ENCODE results near the gene GRM7.

DNA sequence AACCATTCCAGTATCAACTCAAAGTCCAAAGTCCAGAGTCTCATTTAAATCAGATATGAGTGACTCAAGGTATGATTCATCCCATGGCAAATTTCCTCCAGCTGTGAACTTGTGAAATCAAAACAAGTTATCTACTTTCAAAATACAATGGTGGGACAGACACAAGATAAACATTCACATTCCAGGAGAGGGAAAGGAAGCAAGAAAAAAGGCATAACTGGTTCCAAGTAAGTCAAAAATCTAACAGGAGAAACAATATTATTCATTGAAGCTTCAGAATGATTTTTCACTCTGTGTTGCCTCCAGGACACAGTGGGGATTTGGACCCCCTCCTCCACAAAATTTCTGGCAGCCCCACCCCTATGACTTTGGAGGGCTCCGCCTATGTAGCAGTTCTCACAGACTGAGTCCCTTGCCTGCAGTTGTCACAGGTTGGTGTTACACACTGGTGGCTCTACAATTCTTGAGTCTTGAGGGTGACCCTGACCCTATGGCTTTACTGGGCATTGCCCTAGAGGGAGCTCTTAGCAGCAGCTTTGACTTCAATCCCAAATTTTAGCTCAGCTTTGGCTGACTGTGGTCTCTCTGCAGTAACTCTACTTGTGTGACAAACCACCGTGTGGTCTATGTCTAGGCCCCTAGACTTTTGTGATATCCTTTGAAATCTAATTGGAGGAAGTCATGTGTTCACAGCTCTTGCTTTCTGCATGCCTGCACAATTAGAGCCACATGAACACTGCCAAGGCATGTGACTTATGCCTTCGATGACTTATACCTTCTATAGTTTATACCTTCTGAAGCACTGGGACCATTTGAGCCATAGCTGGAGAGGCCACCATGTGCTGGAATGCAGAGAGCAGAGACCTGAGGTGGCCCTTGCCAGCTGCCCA lies 644.2 kb downstream of the GRM7 start:
- TF ChIP-seq, protein P1, sequence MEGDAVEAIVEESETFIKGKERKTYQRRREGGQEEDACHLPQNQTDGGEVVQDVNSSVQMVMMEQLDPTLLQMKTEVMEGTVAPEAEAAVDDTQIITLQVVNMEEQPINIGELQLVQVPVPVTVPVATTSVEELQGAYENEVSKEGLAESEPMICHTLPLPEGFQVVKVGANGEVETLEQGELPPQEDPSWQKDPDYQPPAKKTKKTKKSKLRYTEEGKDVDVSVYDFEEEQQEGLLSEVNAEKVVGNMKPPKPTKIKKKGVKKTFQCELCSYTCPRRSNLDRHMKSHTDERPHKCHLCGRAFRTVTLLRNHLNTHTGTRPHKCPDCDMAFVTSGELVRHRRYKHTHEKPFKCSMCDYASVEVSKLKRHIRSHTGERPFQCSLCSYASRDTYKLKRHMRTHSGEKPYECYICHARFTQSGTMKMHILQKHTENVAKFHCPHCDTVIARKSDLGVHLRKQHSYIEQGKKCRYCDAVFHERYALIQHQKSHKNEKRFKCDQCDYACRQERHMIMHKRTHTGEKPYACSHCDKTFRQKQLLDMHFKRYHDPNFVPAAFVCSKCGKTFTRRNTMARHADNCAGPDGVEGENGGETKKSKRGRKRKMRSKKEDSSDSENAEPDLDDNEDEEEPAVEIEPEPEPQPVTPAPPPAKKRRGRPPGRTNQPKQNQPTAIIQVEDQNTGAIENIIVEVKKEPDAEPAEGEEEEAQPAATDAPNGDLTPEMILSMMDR (conservative IDR thresholded peaks at IDR 0.05 in 1 of 2, IDR thresholded peaks at IDR 0.05 in 1 of 2; ENCODE audit: low read depth in 1 of 2, low read length in 2 of 2) = peak in 1 of 2 donors; percentile 14
- TF ChIP-seq EZH2 (IDR thresholded peaks at IDR 0.05; ENCODE audit: low read length, missing control alignments) = no peak
